GM12874 (cell line): Measurements from ENCODE around the gene MLX.
"Not testable (repeated sequence)": the region's sequence is repeated elsewhere in the genome, so short reads cannot be mapped to it uniquely, and the experiment has no call there.

ENCODE experiments used
- CTCF ChIP-seq: IDR thresholded peaks from 2 replicates; pipeline ENCODE4 v1.5.1; 2011; ENCODE audit warnings: low read depth, mild to moderate bottlenecking, control low read depth, low read length, moderate library complexity; ENCODE audit not compliant: insufficient read depth

The MLX gene

DNA sequence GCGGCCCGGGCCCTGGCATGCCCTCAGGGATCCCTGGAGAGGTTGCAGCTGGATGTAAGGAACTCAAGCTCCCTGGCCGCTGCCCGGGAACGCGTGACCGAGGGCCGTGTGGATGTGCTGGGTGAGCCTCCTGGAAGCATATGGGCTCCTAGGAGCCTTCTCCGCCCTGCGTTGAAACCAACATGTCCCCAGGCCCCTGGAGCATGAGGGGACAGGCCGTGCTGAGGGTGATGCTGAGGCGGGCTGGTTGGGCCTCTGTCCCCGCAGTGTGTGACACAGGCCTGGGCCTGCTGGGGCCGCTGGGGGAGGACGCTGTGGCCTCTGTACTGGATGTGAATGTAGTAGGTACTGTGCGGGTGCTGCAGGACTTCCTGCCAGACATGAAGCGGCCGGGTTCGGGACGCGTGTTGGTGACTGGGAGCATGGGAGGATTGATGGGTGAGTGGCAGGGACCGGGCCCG lies 19.9 kb upstream of the MLX start:
- no peak for TF ChIP-seq CTCF

- no peak for TF ChIP-seq CTCF
These were observed 19.2 kb upstream of the MLX start for GRCh38 chr17:42547698-42548069.

DNA sequence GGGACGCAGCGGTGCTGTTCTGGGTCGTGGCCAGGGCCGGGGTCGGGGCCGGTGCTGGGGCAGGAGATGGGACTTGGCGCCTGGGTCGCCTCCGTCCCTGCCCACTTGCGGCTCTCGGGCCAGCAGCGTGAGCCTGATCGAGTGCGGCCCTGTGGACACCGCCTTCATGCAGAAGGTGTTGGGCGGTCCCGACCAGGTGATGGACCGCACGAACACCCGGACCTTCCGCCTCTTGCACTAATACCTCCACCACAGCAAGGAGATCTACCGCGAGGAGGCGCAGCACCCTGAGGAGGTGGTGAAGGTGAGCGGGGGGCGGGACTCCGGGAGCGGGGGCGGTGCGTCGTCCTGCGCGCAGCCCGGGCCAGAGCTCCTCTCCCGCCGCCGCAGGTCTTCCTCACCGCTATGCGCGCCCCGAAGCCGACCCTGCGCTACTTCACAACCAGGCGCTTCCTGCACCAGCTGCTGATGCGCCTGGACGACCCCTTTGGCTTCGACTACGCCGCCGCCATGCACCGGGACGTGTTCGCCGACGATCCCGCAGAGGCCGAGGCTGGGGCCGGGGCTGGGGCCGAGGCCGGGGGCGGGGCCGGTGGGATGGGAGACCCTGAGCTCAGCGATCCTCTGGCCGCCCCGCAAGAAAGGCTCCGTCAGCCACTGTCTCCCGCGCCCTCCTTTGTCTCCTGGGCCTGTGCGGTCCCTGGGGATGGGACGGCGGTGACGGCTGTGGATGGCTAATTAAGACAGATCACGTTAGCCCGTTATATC lies 18.6 kb upstream of the MLX start:
- TF ChIP-seq CTCF, result 0 out of 2 replicates have a peak, but pooled peaks have one; percentile 39

DNA sequence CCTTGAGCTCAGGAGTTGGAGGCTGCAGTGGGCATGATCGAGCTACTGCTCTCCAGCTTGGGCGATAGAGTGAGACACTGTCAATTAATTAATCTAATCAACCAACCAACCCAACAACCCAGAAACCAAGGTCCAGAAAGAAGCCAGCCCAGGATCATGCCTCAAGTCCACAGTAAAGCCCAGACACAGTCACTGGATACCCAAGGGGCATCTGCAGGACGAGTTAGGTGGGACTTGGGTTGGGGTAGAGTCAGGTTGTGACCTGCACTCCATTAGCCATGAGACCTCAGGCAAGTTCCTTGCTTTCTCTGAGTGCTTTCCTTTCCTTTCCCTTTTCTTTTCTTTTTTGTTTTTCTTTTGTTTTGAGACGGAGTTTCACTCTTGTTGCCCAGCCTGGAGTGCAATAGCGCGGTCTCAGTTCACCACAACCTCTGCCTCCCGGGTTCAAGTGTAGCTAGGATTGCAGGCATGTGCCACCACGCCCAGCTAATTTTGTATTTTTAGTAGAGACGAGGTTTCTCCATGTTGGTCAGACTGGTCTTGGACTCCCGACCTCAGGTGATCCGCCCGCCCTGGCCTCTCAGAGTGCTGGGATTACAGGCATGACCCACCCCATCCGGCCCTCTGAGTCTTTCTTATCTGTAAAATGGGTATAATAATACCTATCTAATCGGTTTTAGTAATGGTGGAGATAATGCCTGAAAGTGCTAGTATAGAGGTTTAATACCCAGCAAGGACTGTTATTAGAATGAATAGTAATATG lies 17.7 kb upstream of the MLX start:
- TF ChIP-seq CTCF, result no peak

DNA sequence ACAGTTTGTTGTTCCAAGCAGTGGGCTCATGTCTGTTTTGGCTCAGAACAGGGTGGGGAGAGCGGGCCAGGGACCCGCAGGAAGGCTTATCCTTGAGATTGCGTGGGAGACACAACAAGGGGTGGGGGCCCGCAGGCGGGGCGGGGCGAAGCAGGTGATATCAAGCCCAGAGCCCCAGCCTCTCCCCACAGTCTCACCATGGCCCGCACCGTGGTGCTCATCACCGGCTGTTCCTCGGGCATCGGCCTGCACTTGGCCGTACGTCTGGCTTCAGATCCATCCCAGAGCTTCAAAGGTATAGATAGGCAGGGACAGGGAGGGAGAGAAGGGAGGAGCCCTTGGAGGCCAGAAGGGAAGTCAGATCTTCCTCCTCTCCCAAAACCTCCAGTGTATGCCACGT lies 14.2 kb upstream of the MLX start, which contains the start of gene HSD17B1:
HSD17B1 (plus strand) TSS at position 188 of the 400 bp plus-strand sequence; CDS start at position 199, 11 bp downstream.
- not testable (repeated sequence) for TF ChIP-seq CTCF

- TF ChIP-seq CTCF, result no peak
These were observed 13.6 kb upstream of the MLX start for GRCh38 chr17:42553161-42553818.

DNA sequence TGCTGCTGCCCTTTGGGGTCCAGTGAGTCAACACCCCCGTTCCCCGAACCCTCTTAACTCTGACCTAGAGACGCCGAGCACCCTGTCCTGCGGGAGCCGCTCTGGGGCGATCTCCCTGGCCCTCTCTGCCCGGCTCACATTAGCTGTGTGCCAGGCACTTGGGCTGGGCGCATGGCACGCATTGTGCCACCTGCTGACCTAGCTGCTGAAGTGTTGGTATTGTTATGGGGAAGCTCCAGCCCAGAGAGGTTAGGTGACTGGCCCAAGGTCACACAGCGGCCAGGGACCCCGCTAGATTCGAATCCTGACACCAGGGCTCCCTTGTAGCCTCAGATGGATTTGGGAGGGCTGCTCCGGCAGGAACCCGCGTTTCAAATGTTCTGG lies 13.0 kb upstream of the MLX start:
- TF ChIP-seq CTCF, result no peak
